CD14-positive monocyte (primary cell): ENCODE data around the gene ANK2. TPM values are rescaled to one million over a fixed set of nuclear protein-coding genes. Genes with fewer than 3 reads are reported as not detected.

ENCODE experiments used
- DNase-seq, 3 donors: peaks; one replicate each; pipeline ENCODE4 v3.0.0-alpha.2; 2011 to 2022
- H2AFZ ChIP-seq: 2 replicates; pipeline ENCODE4 v1.6.0; 2012; ENCODE audit warnings: mild to moderate bottlenecking, low read depth, low read length, inconsistent platforms; ENCODE audit not compliant: insufficient read depth, poor library complexity, severe bottlenecking
- H3K27ac ChIP-seq, 2 donors: 1 replicate in 1 of 2; 2 replicates in 1 of 2; pipeline ENCODE4 v1.5.1; 2012 to 2013; ENCODE audit warnings: low read length in 2 of 2, control low read depth in 1 of 2, inconsistent platforms in 1 of 2, low read depth in 1 of 2, mild to moderate bottlenecking in 1 of 2
- H3K27me3 ChIP-seq, 2 donors: one replicate each; pipeline versions ENCODE4 v1.6.0 to v1.6.1; 2011 to 2013; ENCODE audit warnings: low read length in 2 of 2; ENCODE audit not compliant: control insufficient read depth in 2 of 2, insufficient read depth in 2 of 2
- H3K36me3 ChIP-seq, 2 donors: replicated peaks in 1 of 2; 1 replicate in 1 of 2; 2 replicates in 1 of 2; pipeline versions ENCODE4 v1.5.1 to v1.6.1; 2012 to 2013; ENCODE audit warnings: low read length in 2 of 2, control low read depth in 1 of 2, inconsistent platforms in 1 of 2, mild to moderate bottlenecking in 1 of 2; ENCODE audit not compliant: insufficient read depth in 2 of 2, control insufficient read depth in 1 of 2
- H3K4me1 ChIP-seq, 2 donors: 1 replicate in 1 of 2; 2 replicates in 1 of 2; pipeline versions ENCODE4 v1.5.1 to v1.6.1; 2012 to 2013; ENCODE audit warnings: low read length in 2 of 2, control low read depth in 1 of 2, inconsistent platforms in 1 of 2, mild to moderate bottlenecking in 1 of 2, moderate library complexity in 1 of 2; ENCODE audit not compliant: insufficient read depth in 2 of 2, control insufficient read depth in 1 of 2
- H3K4me2 ChIP-seq: replicated peaks from 2 replicates; pipeline ENCODE3; 2012; ENCODE audit warnings: low read length, moderate library complexity, mild to moderate bottlenecking; ENCODE audit not compliant: poor library complexity, severe bottlenecking; ENCODE audit errors: extremely low read depth
- H3K4me3 ChIP-seq, 3 experiments: fragments of 200-600 bp in 1 of 3; sonication (generic) in 1 of 3; replicated peaks in 1 of 3; 1 replicate in 2 of 3; 2 replicates in 1 of 3; pipeline ENCODE4 v1.5.1; 2011 to 2013; ENCODE audit warnings: low read length in 3 of 3, mild to moderate bottlenecking in 3 of 3, control low read depth in 2 of 3, low read depth in 2 of 3, inconsistent platforms in 1 of 3, moderate library complexity in 1 of 3
- H3K79me2 ChIP-seq: 2 replicates; pipeline ENCODE4 v1.6.0; 2012; ENCODE audit warnings: mild to moderate bottlenecking, control low read depth, inconsistent platforms, low read length, moderate library complexity; ENCODE audit not compliant: insufficient read depth
- H3K9ac ChIP-seq: 2 replicates; pipeline ENCODE4 v1.6.0; 2017; ENCODE audit warnings: low read length, mild to moderate bottlenecking; ENCODE audit not compliant: insufficient read depth, poor library complexity, severe bottlenecking
- H3K9me3 ChIP-seq, 2 donors: replicated peaks in 1 of 2; 1 replicate in 1 of 2; 2 replicates in 1 of 2; pipeline versions ENCODE4 v1.5.1 to v1.6.1; 2012 to 2013; ENCODE audit warnings: low read length in 2 of 2, control low read depth in 1 of 2; ENCODE audit not compliant: control insufficient read depth in 1 of 2, insufficient read depth in 1 of 2
- H4K20me1 ChIP-seq: 2 replicates; pipeline ENCODE4 v1.6.0; 2012; ENCODE audit warnings: mild to moderate bottlenecking, low read length, control low read depth, moderate library complexity; ENCODE audit not compliant: insufficient read depth
- H3K27ac Mint-ChIP-seq, 7 donors: one replicate each; pipeline ENCODE4 v1.8.0; 2020; ENCODE audit warnings: mild to moderate bottlenecking in 7 of 7, mixed read lengths in 7 of 7, moderate library complexity in 6 of 7, inconsistent platforms in 2 of 7
- H3K27me3 Mint-ChIP-seq, 3 donors: one replicate each; pipeline ENCODE4 v1.8.0; 2021 to 2022; ENCODE audit warnings: low read depth in 3 of 3, mild to moderate bottlenecking in 3 of 3, mixed read lengths in 3 of 3, moderate library complexity in 3 of 3, inconsistent platforms in 1 of 3
- H3K36me3 Mint-ChIP-seq, 2 donors: one replicate each; pipeline ENCODE4 v1.8.0; 2020; ENCODE audit warnings: mixed read lengths in 2 of 2, inconsistent platforms in 1 of 2, mild to moderate bottlenecking in 1 of 2
- H3K4me1 Mint-ChIP-seq: one replicate; pipeline ENCODE4 v1.8.0; 2020; ENCODE audit warnings: mild to moderate bottlenecking, mixed read lengths
- H3K4me3 Mint-ChIP-seq, 2 donors: one replicate each; pipeline ENCODE4 v1.8.0; 2020; ENCODE audit warnings: mild to moderate bottlenecking in 2 of 2, mixed read lengths in 2 of 2, moderate library complexity in 1 of 2
- H3K9me3 Mint-ChIP-seq, 7 donors: one replicate each; pipeline ENCODE4 v1.8.0; 2020 to 2022; ENCODE audit warnings: mixed read lengths in 7 of 7, mild to moderate bottlenecking in 6 of 7, moderate library complexity in 6 of 7, inconsistent platforms in 2 of 7
- CTCF ChIP-seq: fragments of 200-600 bp; IDR thresholded peaks from one replicate; pipeline ENCODE4 v1.8.0; 2022; ENCODE audit warnings: antibody characterized with exemption, mild to moderate bottlenecking
- WGBS: methylation state at CpG from one replicate; pipeline ENCODE4 v1.1.5; 2013; ENCODE audit warnings: missing lambda C conversion rate; ENCODE audit not compliant: insufficient coverage; 5-methylcytosine and 5-hydroxymethylcytosine counted together
- intact Hi-C, 2 donors: fragments of 100-400 bp; cut with micrococcal nuclease; formaldehyde crosslinking; loops; one replicate each; pipeline versions ENCODE4 v1.15.0 to v1.15.1; 2023
- polyA plus RNA-seq, 3 donors: library from polyadenylated mRNA; depleted of rRNA in 1 of 3; unstranded in 2 of 3; stranded (reverse) in 1 of 3; fragments of 300-500 nt in 2 of 3; fragments of >200 nt in 1 of 3; fragmentation: Illumina TruSeq in 2 of 3; gene quantifications; 1 replicate in 2 of 3; 2 replicates in 1 of 3; pipeline ENCODE4 v1.2.3, GENCODE V29; 2012 to 2021

ANK2 gene
- polyA plus RNA-seq, 3 donors, result not detected

- no peak overlapping the region for H3K4me3 ChIP-seq
- peaks cover 0 to 2% (median 0%) of the 10 kb centered on the region in 3 donors for H3K27me3 Mint-ChIP-seq
These were observed 121.5 kb downstream of the ANK2 start for GRCh38 chr4:113170805-113171468.

GRCh38 chr4:113173126-113173792 lies 123.8 kb downstream of the ANK2 start:
- 71% methylated on average over 2 of the region's 5 CpGs for WGBS
- DNase-seq, result no peak
- H2AFZ ChIP-seq, result no peak overlapping the region
- H3K9me3 ChIP-seq, result no peaks in the 10 kb centered on the region
- Mint-ChIP-seq H3K9me3 (peaks cover 0 to 2% (median 0%) of the 10 kb centered on the region in 7 donors), H3K27me3 (peaks cover 0 to 2% (median 0%) of the 10 kb centered on the region in 3 donors), H3K4me1 (no peaks in the 10 kb centered on the region), H3K4me3 (no peak overlapping the region), H3K27ac (no peak overlapping the region), H3K36me3 (no peaks in the 10 kb centered on the region)
- intact Hi-C loops, result no loop called here
- H3K9ac ChIP-seq, result no peak overlapping the region
- H3K36me3 ChIP-seq, result no peaks in the 10 kb centered on the region
- no peak overlapping the region for H3K27ac ChIP-seq
- H3K27me3 ChIP-seq, result no peaks in the 10 kb centered on the region
- H3K4me2 ChIP-seq, result no peak overlapping the region
- H3K4me3 ChIP-seq, result no peak overlapping the region
- H3K79me2 ChIP-seq, result no peaks in the 10 kb centered on the region
- TF ChIP-seq CTCF, result no peak
- no peaks in the 10 kb centered on the region for H3K4me1 ChIP-seq
- H4K20me1 ChIP-seq, result no peaks in the 10 kb centered on the region

More at GRCh38 chr4:113170805-113171468, 121.5 kb downstream of the ANK2 start:
- Histone ChIP-seq H2AFZ (no peak overlapping the region), H3K9ac (no peak overlapping the region), H3K27me3 (no peaks in the 10 kb centered on the region), H3K27ac (no peak overlapping the region), H3K9me3 (no peaks in the 10 kb centered on the region), H3K79me2 (no peaks in the 10 kb centered on the region), H3K4me2 (no peak overlapping the region), H3K4me1 (no peaks in the 10 kb centered on the region), H3K36me3 (no peaks in the 10 kb centered on the region), H4K20me1 (no peaks in the 10 kb centered on the region)
- Mint-ChIP-seq H3K9me3 (no peaks in the 10 kb centered on the region), H3K4me3 (no peak overlapping the region), H3K36me3 (no peaks in the 10 kb centered on the region), H3K4me1 (no peaks in the 10 kb centered on the region), H3K27ac (no peak overlapping the region)
- no peak for TF ChIP-seq CTCF
- no peak for DNase-seq
- intact Hi-C loops, result no loop called here
- no CpG with 5 or more reads among the region's 2 CpGs for WGBS
